WTC11 (cell line): ENCODE results near the gene EXD3.

ENCODE experiments used
- AFF4 ChIP-seq: sonication (generic); formaldehyde crosslinking; IDR thresholded peaks from 2 replicates; pipeline ENCODE4 v1.8.1; 2023; ENCODE audit warnings: mild to moderate bottlenecking, missing genetic modification reagents, borderline replicate concordance
- CREM ChIP-seq: sonication (generic); formaldehyde crosslinking; IDR thresholded peaks from 2 replicates; pipeline ENCODE4 v1.8.1; 2022; ENCODE audit warnings: mild to moderate bottlenecking, missing genetic modification reagents, moderate library complexity
- ESRRA ChIP-seq: sonication (generic); formaldehyde crosslinking; IDR thresholded peaks from 2 replicates; pipeline ENCODE4 v1.8.1; 2022; ENCODE audit warnings: mild to moderate bottlenecking, missing genetic modification reagents, borderline replicate concordance
- STAT6 ChIP-seq: sonication (generic); formaldehyde crosslinking; conservative IDR thresholded peaks from 2 replicates; pipeline ENCODE4 v1.8.1; 2023; ENCODE audit warnings: mild to moderate bottlenecking, low read depth, missing genetic modification reagents, moderate library complexity
- ZNF281 ChIP-seq: sonication (generic); formaldehyde crosslinking; IDR thresholded peaks from 2 replicates; pipeline ENCODE4 v1.8.0; 2023; ENCODE audit warnings: mild to moderate bottlenecking, missing genetic modification reagents
- TF ChIP-seq, protein P1 (sequence below): fragments of 200-600 bp; IDR thresholded peaks from 2 replicates; pipeline ENCODE4 v1.8.0; 2022; ENCODE audit warnings: antibody characterized with exemption

GRCh38 chr9:137293482-137294090 is 129.4 kb downstream of the EXD3 start:
- TF ChIP-seq ESRRA (CRISPR knock-in tag), result no peak
- TF ChIP-seq ZNF281, result no peak
- TF ChIP-seq STAT6 (CRISPR knock-in tag), result no peak
- TF ChIP-seq, protein P1, sequence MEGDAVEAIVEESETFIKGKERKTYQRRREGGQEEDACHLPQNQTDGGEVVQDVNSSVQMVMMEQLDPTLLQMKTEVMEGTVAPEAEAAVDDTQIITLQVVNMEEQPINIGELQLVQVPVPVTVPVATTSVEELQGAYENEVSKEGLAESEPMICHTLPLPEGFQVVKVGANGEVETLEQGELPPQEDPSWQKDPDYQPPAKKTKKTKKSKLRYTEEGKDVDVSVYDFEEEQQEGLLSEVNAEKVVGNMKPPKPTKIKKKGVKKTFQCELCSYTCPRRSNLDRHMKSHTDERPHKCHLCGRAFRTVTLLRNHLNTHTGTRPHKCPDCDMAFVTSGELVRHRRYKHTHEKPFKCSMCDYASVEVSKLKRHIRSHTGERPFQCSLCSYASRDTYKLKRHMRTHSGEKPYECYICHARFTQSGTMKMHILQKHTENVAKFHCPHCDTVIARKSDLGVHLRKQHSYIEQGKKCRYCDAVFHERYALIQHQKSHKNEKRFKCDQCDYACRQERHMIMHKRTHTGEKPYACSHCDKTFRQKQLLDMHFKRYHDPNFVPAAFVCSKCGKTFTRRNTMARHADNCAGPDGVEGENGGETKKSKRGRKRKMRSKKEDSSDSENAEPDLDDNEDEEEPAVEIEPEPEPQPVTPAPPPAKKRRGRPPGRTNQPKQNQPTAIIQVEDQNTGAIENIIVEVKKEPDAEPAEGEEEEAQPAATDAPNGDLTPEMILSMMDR, result no peak
- TF ChIP-seq AFF4, result no peak
- no peak for TF ChIP-seq CREM (CRISPR knock-in tag)
